ENCODE data around the gene SEC14L2. TPM values are rescaled to one million over a fixed set of nuclear protein-coding genes. Genes with fewer than 3 reads are reported as not detected.

SEC14L2 gene
- total and polyA plus RNA-seq, 2 of the 4 experiments (the other 2 are of a cell fraction), result 38.7 to 54.8 TPM

GRCh38 chr22:30471616-30472318 is 74.9 kb downstream of the SEC14L2 start, which contains the start of gene SEC14L3:
TSS of gene SEC14L3 (minus strand) at chr22:30472017. CDS start at chr22:30471958, 59 bp downstream.
- CTCF ChIA-PET, result no interaction called here

More at GRCh38 chr22:30471616-30472318, 74.9 kb downstream of the SEC14L2 start, which contains the start of gene SEC14L3:
- Histone ChIP-seq H3K79me1 (ENCODE audit: low read depth in 1 of 2, low read length in 2 of 2) (no peaks in the 10 kb centered on the region), H3K14ac (replicated peaks; ENCODE audit: low read depth, low read length) (no peak within 1 kb of the TSS), H3K4me3 (ENCODE audit: insufficient read depth, low read depth, low read length) (no peak within 1 kb of the TSS), H2AK5ac (ENCODE audit: low read depth, low read length) (no peak within 1 kb of the TSS), H3K9ac (ENCODE audit: low read depth, low read length) (no peak within 1 kb of the TSS), H3K56ac (ENCODE audit: extremely low read depth, insufficient read depth, low read length) (no peak within 1 kb of the TSS), H2AK9ac (replicated peaks; ENCODE audit: low read depth, low read length, poor library complexity) (no peak within 1 kb of the TSS), H2BK20ac (ENCODE audit: low read depth, low read length) (no peak within 1 kb of the TSS), H3K4me1 (ENCODE audit: control insufficient read depth, insufficient read depth, low read length) (no peaks in the 10 kb centered on the region), H4K20me1 (ENCODE audit: insufficient read depth, low read length) (no peaks in the 10 kb centered on the region), H3K23ac (ENCODE audit: low read depth, low read length) (no peak within 1 kb of the TSS), H4K91ac (ENCODE audit: insufficient read depth, low read depth, low read length) (no peak within 1 kb of the TSS), H3K9me1 (ENCODE audit: insufficient read depth, low read length) (no peaks in the 10 kb centered on the region), H2BK15ac (ENCODE audit: low read depth, low read length) (no peak within 1 kb of the TSS), H3K27ac (ENCODE audit: insufficient read depth, low read length) (no peak within 1 kb of the TSS), H3K9me3 (ENCODE audit: control insufficient read depth, insufficient read depth, low read length) (no peaks in the 10 kb centered on the region), H3K4me2 (ENCODE audit: low read depth, low read length) (no peak within 1 kb of the TSS), H4K5ac (ENCODE audit: low read depth, low read length) (no peak within 1 kb of the TSS), H3K27me3 (ENCODE audit: control insufficient read depth, insufficient read depth, low read length) (peaks cover 71% of the 10 kb centered on the region), H2AFZ (replicated peaks; ENCODE audit: low read length, poor library complexity) (no peak within 1 kb of the TSS), H3K36me3 (ENCODE audit: control insufficient read depth, insufficient read depth, low read length) (no peaks in the 10 kb centered on the region), H2BK5ac (ENCODE audit: low read depth, low read length, poor library complexity, severe bottlenecking) (no peak within 1 kb of the TSS), H3K18ac (ENCODE audit: low read depth, low read length) (no peak within 1 kb of the TSS), H4K8ac (ENCODE audit: low read depth in 2 of 2, low read length in 2 of 2) (no peak within 1 kb of the TSS), H2BK120ac (ENCODE audit: low read depth, low read length) (no peak within 1 kb of the TSS), H3K4ac (ENCODE audit: low read depth, low read length) (no peak within 1 kb of the TSS)
- no peak for DNase-seq
- TF ChIP-seq RAD21 (IDR thresholded peaks at IDR 0.05; ENCODE audit: low read length) (no peak), MAZ (IDR thresholded peaks at IDR 0.05; ENCODE audit: borderline replicate concordance, low read depth, low read length) (no peak), MAFK (IDR thresholded peaks at IDR 0.05; ENCODE audit: low read depth, low read length) (no peak), POLR2A (IDR thresholded peaks at IDR 0.05; ENCODE audit: low read depth, low read length) (no peak), CHD1 (IDR thresholded peaks at IDR 0.05; ENCODE audit: low read depth, low read length) (no peak), MXI1 (IDR thresholded peaks at IDR 0.05; ENCODE audit: borderline replicate concordance, low read depth, low read length) (no peak), BHLHE40 (IDR thresholded peaks at IDR 0.05; ENCODE audit: low read depth, low read length) (no peak), CTCF (conservative IDR thresholded peaks at IDR 0.05; ENCODE audit: low read depth, low read length) (no peak), FOS (IDR thresholded peaks at IDR 0.05; ENCODE audit: low read depth, low read length) (no peak), USF2 (IDR thresholded peaks at IDR 0.05; ENCODE audit: low read depth, low read length) (no peak), RFX5 (IDR thresholded peaks at IDR 0.05; ENCODE audit: low read depth, low read length) (no peak)
- 33% methylated on average over 4 of the region's 13 CpGs; no CpG with 5 or more reads in 1 of the 2 experiments for WGBS, 2 experiments (ENCODE audit: extremely low coverage in 2 of 2, insufficient read length in 1 of 2)
- intact Hi-C loops (cut with micrococcal nuclease) (no loop called here), dilution Hi-C loops (cut with HindIII; ENCODE audit: low sequenced_read_pairs, unreplicated experiment) (no loop called here), in situ Hi-C loops (cut with MboI; ENCODE audit: low sequenced_read_pairs) (no loop called here)
- POLR2A ChIA-PET (ENCODE audit: unreplicated experiment), result no interaction called here
- BruUV-seq (replicated peaks), result no TSS peak
- no peak for ATAC-seq (ENCODE audit: low read depth)
